Measurements from ENCODE around the gene DIS3L2. TPM values are rescaled to one million over a fixed set of nuclear protein-coding genes. Genes with fewer than 3 reads are reported as not detected.

The DIS3L2 gene
- total and polyA plus RNA-seq, 2 experiments from 2014 or later = 15.2 to 25.3 TPM

GRCh38 chr2:232204457-232204931, 243.0 kb downstream of the DIS3L2 start:
- no peak overlapping the region for H3K27ac Mint-ChIP-seq
- peak; percentile 82 for ATAC-seq
- no peaks in the 10 kb centered on the region for H4K20me1 ChIP-seq (replicated peaks; ENCODE audit: insufficient read depth)

GRCh38 chr2:232207174-232207573, 245.7 kb downstream of the DIS3L2 start:
- H3K4me1 ChIP-seq (ENCODE audit: insufficient read depth) = no peaks in the 10 kb centered on the region
- Mint-ChIP-seq H3K4me1 (peaks cover 6% of the 10 kb centered on the region; the same call in 2 of the 3 replicates), H3K4me3 (no peak overlapping the region), H3K36me3 (ENCODE audit: low read depth) (no peaks in the 10 kb centered on the region), H3K27me3 (ENCODE audit: insufficient read depth, low read depth, poor library complexity) (peaks cover 1% of the 10 kb centered on the region), H3K9me3 (no peaks in the 10 kb centered on the region), H3K27ac (no peak overlapping the region)
- H4K20me1 ChIP-seq (replicated peaks; ENCODE audit: insufficient read depth) = 0 out of 2 replicates have a peak, but pooled peaks cover 2% of the 10 kb centered on the region
- no peak for DNase-seq (ENCODE audit: low spot score)
- H3K9me2 ChIP-seq (ENCODE audit: insufficient read depth) = no peaks in the 10 kb centered on the region
- H3K4me3 ChIP-seq = no peak overlapping the region
- H3K27ac ChIP-seq (ENCODE audit: low read depth) = no peak overlapping the region
- H3K4me2 ChIP-seq = no peak overlapping the region
- no peaks in the 10 kb centered on the region for H3K27me3 ChIP-seq (ENCODE audit: insufficient read depth)
- H3F3A ChIP-seq (replicated peaks; ENCODE audit: low read depth) = no peaks in the 10 kb centered on the region
- no peak for ATAC-seq
- H3K36me3 ChIP-seq (ENCODE audit: insufficient read depth) = no peaks in the 10 kb centered on the region
- no peak overlapping the region for H2AFZ ChIP-seq
- H3K79me2 ChIP-seq (replicated peaks; ENCODE audit: insufficient read depth) = no peaks in the 10 kb centered on the region
- no peak for TF ChIP-seq POLR2AphosphoS5 (IDR thresholded peaks at IDR 0.05; ENCODE audit: low read depth)
- no peak for TF ChIP-seq JUNB (IDR thresholded peaks at IDR 0.05; ENCODE audit: unreplicated experiment)
- no peak for TF ChIP-seq ZNF114 (CRISPR knock-in tag; IDR thresholded peaks at IDR 0.05)
- no peak for TF ChIP-seq ZNF331 (CRISPR knock-in tag; IDR thresholded peaks at IDR 0.05; ENCODE audit: low read depth)
- TF ChIP-seq, protein P1, sequence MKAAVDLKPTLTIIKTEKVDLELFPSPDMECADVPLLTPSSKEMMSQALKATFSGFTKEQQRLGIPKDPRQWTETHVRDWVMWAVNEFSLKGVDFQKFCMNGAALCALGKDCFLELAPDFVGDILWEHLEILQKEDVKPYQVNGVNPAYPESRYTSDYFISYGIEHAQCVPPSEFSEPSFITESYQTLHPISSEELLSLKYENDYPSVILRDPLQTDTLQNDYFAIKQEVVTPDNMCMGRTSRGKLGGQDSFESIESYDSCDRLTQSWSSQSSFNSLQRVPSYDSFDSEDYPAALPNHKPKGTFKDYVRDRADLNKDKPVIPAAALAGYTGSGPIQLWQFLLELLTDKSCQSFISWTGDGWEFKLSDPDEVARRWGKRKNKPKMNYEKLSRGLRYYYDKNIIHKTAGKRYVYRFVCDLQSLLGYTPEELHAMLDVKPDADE (IDR thresholded peaks at IDR 0.05) = no peak
- no peak for TF ChIP-seq NANOG (IDR thresholded peaks at IDR 0.05; ENCODE audit: borderline replicate concordance)
- TF ChIP-seq REST (IDR thresholded peaks at IDR 0.05; ENCODE audit: unreplicated experiment) = no peak
- no peak for TF ChIP-seq EZH2phosphoT487 (IDR thresholded peaks at IDR 0.05; ENCODE audit: unreplicated experiment)
- TF ChIP-seq, protein P2, sequence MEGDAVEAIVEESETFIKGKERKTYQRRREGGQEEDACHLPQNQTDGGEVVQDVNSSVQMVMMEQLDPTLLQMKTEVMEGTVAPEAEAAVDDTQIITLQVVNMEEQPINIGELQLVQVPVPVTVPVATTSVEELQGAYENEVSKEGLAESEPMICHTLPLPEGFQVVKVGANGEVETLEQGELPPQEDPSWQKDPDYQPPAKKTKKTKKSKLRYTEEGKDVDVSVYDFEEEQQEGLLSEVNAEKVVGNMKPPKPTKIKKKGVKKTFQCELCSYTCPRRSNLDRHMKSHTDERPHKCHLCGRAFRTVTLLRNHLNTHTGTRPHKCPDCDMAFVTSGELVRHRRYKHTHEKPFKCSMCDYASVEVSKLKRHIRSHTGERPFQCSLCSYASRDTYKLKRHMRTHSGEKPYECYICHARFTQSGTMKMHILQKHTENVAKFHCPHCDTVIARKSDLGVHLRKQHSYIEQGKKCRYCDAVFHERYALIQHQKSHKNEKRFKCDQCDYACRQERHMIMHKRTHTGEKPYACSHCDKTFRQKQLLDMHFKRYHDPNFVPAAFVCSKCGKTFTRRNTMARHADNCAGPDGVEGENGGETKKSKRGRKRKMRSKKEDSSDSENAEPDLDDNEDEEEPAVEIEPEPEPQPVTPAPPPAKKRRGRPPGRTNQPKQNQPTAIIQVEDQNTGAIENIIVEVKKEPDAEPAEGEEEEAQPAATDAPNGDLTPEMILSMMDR (conservative IDR thresholded peaks at IDR 0.05; ENCODE audit: low read depth in 2 of 2) = no peak

More at GRCh38 chr2:232204457-232204931, 243.0 kb downstream of the DIS3L2 start:
- H2AFZ ChIP-seq = no peak overlapping the region
- H3K4me3 Mint-ChIP-seq = no peak overlapping the region
- no peaks in the 10 kb centered on the region for H3K36me3 Mint-ChIP-seq (ENCODE audit: low read depth)
- H3K4me3 ChIP-seq = no peak overlapping the region
- H3K9me2 ChIP-seq (ENCODE audit: insufficient read depth) = no peaks in the 10 kb centered on the region
- H3K27me3 ChIP-seq (ENCODE audit: insufficient read depth) = no peaks in the 10 kb centered on the region
- H3K4me2 ChIP-seq = no peak overlapping the region
- no peaks in the 10 kb centered on the region for H3K9me3 Mint-ChIP-seq
- peaks cover 4% of the 10 kb centered on the region; the same call in 1 of the 2 replicates for H3K4me1 ChIP-seq (ENCODE audit: insufficient read depth)
- H3K79me2 ChIP-seq (replicated peaks; ENCODE audit: insufficient read depth) = no peaks in the 10 kb centered on the region
- no peak for DNase-seq (ENCODE audit: low spot score)
- peaks cover 1% of the 10 kb centered on the region for H3K27me3 Mint-ChIP-seq (ENCODE audit: insufficient read depth, low read depth, poor library complexity)
- TF ChIP-seq ZNF114 (CRISPR knock-in tag; IDR thresholded peaks at IDR 0.05) (no peak), EZH2 (IDR thresholded peaks at IDR 0.05; ENCODE audit: low read depth, unreplicated experiment) (no peak), ZNF331 (CRISPR knock-in tag; IDR thresholded peaks at IDR 0.05; ENCODE audit: low read depth) (no peak)
- TF ChIP-seq, protein P2 (conservative IDR thresholded peaks at IDR 0.05; ENCODE audit: low read depth in 2 of 2) = no peak
- no peaks in the 10 kb centered on the region for H3F3A ChIP-seq (replicated peaks; ENCODE audit: low read depth)
- H3K36me3 ChIP-seq (ENCODE audit: insufficient read depth) = no peaks in the 10 kb centered on the region
- peaks cover 12% of the 10 kb centered on the region; the same call in 2 of the 3 replicates for H3K4me1 Mint-ChIP-seq
- no peak overlapping the region for H3K27ac ChIP-seq (ENCODE audit: low read depth)
